Pancreas (tissue), 10 donors: ENCODE measurements around the gene CUL7. TPM values are rescaled to one million over a fixed set of nuclear protein-coding genes. Genes with fewer than 3 reads are reported as not detected.

Source experiments
- ATAC-seq, 4 donors: fragments of 200-7000 bp; cut with Tn5 transposase; one replicate each; pipeline versions ENCODE4 v1.8.0 to v1.9.1; 2020; ENCODE audit warnings: mild to moderate bottlenecking in 4 of 4, moderate library complexity in 4 of 4
- DNase-seq, 6 donors: peaks; one replicate each; pipeline ENCODE4 v3.0.0-alpha.2; 2020
- FAIRE-seq: peaks from 2 replicates; lab custom pipeline; 2012; peaks lifted over from hg19 to GRCh38; lab: Jason Lieb, UNC
- H3K27ac ChIP-seq, 4 donors: fragments of 200-600 bp; sonication (generic); 1 replicate in 3 of 4; 2 replicates in 1 of 4; pipeline versions ENCODE4 v1.5.0 to v1.8.0; 2020
- H3K27me3 ChIP-seq, 4 donors: fragments of 200-600 bp; one replicate each; pipeline ENCODE4 v1.8.0; 2021
- H3K36me3 ChIP-seq, 3 donors: fragments of 200-600 bp; sonication (generic) in 1 of 3; one replicate each; pipeline versions ENCODE4 v1.5.0 to v1.8.0; 2020 to 2021
- H3K4me1 ChIP-seq, 3 donors: fragments of 200-600 bp; one replicate each; pipeline ENCODE4 v1.8.0; 2021
- H3K4me3 ChIP-seq, 4 donors: fragments of 200-600 bp; sonication (generic) in 2 of 4; one replicate each; pipeline versions ENCODE4 v1.5.0 to v1.8.0; 2020 to 2021
- H3K9me3 ChIP-seq, 4 donors: fragments of 200-600 bp; one replicate each; pipeline ENCODE4 v1.8.0; 2021
- CTCF ChIP-seq, 4 donors: fragments of 200-600 bp; sonication (generic) in 3 of 4; IDR thresholded peaks; one replicate each; pipeline versions ENCODE4 v1.5.0 to v1.8.0; 2021; ENCODE audit warnings: antibody characterized with exemption in 4 of 4
- WGBS, 2 donors: extraction: QIAGEN DNeasy Blood & Tissue Kit; methylation state at CpG; one replicate each; pipeline ENCODE4 v1.1.7; 2013; 5-methylcytosine and 5-hydroxymethylcytosine counted together
- intact Hi-C, 3 donors: fragments of 100-400 bp; cut with DNase I; formaldehyde crosslinking; loops; one replicate each; pipeline versions ENCODE4 v1.11.1 to v1.14.2; 2022
- polyA plus RNA-seq, 2 donors: library from polyadenylated mRNA; stranded (reverse); fragments of 200-250 nt; gene quantifications; one replicate each; pipeline ENCODE4 v1.2.3, GENCODE V29; 2013
- total RNA-seq, 6 donors: library from RNA; stranded (reverse); fragmentation: NEBNext Ultra II Directional in 4 of 6; extraction: Animal tissue kit (Norgen Biotek cat#: 25700) in 4 of 6; gene quantifications; one replicate each; pipeline versions ENCODE4 v1.2.1 to v1.2.4, GENCODE V29; 2021 to 2023
- donor health status: healthy with polysubstance abuse.
- donor health status: DM: no; HTN: no; CAD: no; lungs with moderate emphysema.
- donor health status: DM: no; HTN: no; CAD: no.
- donor health status: control.
- donor health status: control.
- donor health status: Bipolar disorder and iron deficiency.
- donor health status: DM: yes; HTN: yes; CAD: no.
- donor health status: DM: no; HTN: no; CAD: no.
- donor health status: DM: no; HTN: no; CAD: no.
- donor health status: DM: yes; HTN: yes; CAD: no.

Gene CUL7
- total and polyA plus RNA-seq, 8 donors, result 8.6 to 21.4 (median 13.9) TPM

GRCh38 chr6:42988486-42989020 is 65.1 kb downstream of the CUL7 start:
- no peak for TF ChIP-seq CTCF (IDR thresholded peaks at IDR 0.05)
- DNase-seq (no peak), FAIRE-seq (no peak), ATAC-seq (no peak)
- H3K27me3 ChIP-seq, result no peaks in the 10 kb centered on the region
- H3K4me3 ChIP-seq, result no peak overlapping the region
- H3K36me3 ChIP-seq, result no peaks in the 10 kb centered on the region
- H3K27ac ChIP-seq, result no peak overlapping the region
- 19 to 25% methylated on average over 1 of the region's 1 CpG for WGBS, 2 donors
- no peaks in the 10 kb centered on the region for H3K9me3 ChIP-seq
- intact Hi-C loops, result no loop called here
- peaks cover 0 to 7% (median 0%) of the 10 kb centered on the region in 3 donors for H3K4me1 ChIP-seq

Other genes with a start within 250 kb of the CUL7 start
- gene RPL7L1, start 174.2 kb downstream of the CUL7 start, total RNA-seq, result 10 to 100 TPM; 23.7 to 43.9 (median 39.2) TPM
- 10 to 100 TPM; 29.5 to 34.4 TPM for gene RPL7L1, start 174.2 kb downstream of the CUL7 start, polyA plus RNA-seq
- under 1 TPM in 1 of 6 donors, not detected in 5; 0.66 TPM for gene PTCRA, start 137.8 kb downstream of the CUL7 start, total RNA-seq
- gene PTCRA, start 137.8 kb downstream of the CUL7 start, polyA plus RNA-seq, result not detected
- gene CNPY3, start 124.4 kb downstream of the CUL7 start, total RNA-seq, result 10 to 100 TPM; 28.3 to 59.7 (median 34.1) TPM
- 10 to 100 TPM; 41.9 to 55.4 TPM for gene CNPY3, start 124.4 kb downstream of the CUL7 start, polyA plus RNA-seq
- gene GNMT, start 93.1 kb downstream of the CUL7 start, total RNA-seq, result 100 to 1,000 TPM in 3 of 6 donors, 10 to 100 TPM in 3; 19.0 to 295 (median 102) TPM
- 100 to 1,000 TPM in 1 of 2 donors, 10 to 100 TPM in 1; 57.9 to 443 TPM for gene GNMT, start 93.1 kb downstream of the CUL7 start, polyA plus RNA-seq
- 10 to 100 TPM; 11.4 to 24.3 (median 16.5) TPM for gene PEX6, start 74.7 kb downstream of the CUL7 start, total RNA-seq
- 10 to 100 TPM; 17.5 to 20.9 TPM for gene PEX6, start 74.7 kb downstream of the CUL7 start, polyA plus RNA-seq
- 10 to 100 TPM in 5 of 6 donors, 1 to 10 TPM in 1; 9.6 to 17.2 (median 11.3) TPM for gene PPP2R5D, start 69.3 kb downstream of the CUL7 start, total RNA-seq
- gene PPP2R5D, start 69.3 kb downstream of the CUL7 start, polyA plus RNA-seq, result 10 to 100 TPM; 16.8 to 18.7 TPM
- gene MEA1, start 39.9 kb downstream of the CUL7 start, total RNA-seq, result 10 to 100 TPM; 16.5 to 26.5 (median 22.6) TPM
- gene MEA1, start 39.9 kb downstream of the CUL7 start, polyA plus RNA-seq, result 10 to 100 TPM; 44.1 to 48.7 TPM
- 10 to 100 TPM; 19.7 to 40.6 (median 28.0) TPM for gene KLHDC3, start 39.6 kb downstream of the CUL7 start, total RNA-seq
- 10 to 100 TPM; 48.5 to 48.8 TPM for gene KLHDC3, start 39.6 kb downstream of the CUL7 start, polyA plus RNA-seq
- 10 to 100 TPM; 13.2 to 27.1 (median 22.3) TPM for gene RRP36, start 32.2 kb downstream of the CUL7 start, total RNA-seq
- 10 to 100 TPM; 21.2 to 32.9 TPM for gene RRP36, start 32.2 kb downstream of the CUL7 start, polyA plus RNA-seq
- 10 to 100 TPM; 19.9 to 31.6 (median 25.7) TPM for gene MRPL2, start 5.6 kb upstream of the CUL7 start, total RNA-seq
- gene MRPL2, start 5.6 kb upstream of the CUL7 start, polyA plus RNA-seq, result 10 to 100 TPM; 55.2 to 65.8 TPM
- 10 to 100 TPM; 11.3 to 24.2 (median 15.4) TPM for gene KLC4, start 5.8 kb upstream of the CUL7 start, total RNA-seq
- 10 to 100 TPM; 33.0 to 46.1 TPM for gene KLC4, start 5.8 kb upstream of the CUL7 start, polyA plus RNA-seq
- gene PTK7, start 22.5 kb upstream of the CUL7 start, total RNA-seq, result 10 to 100 TPM in 5 of 6 donors, 1 to 10 TPM in 1; 9.8 to 44.2 (median 15.8) TPM
- gene PTK7, start 22.5 kb upstream of the CUL7 start, polyA plus RNA-seq, result 10 to 100 TPM; 21.7 to 33.1 TPM
- 10 to 100 TPM in 3 of 6 donors, 1 to 10 TPM in 3; 7.2 to 12.8 (median 9.8) TPM for gene SRF, start 117.4 kb upstream of the CUL7 start, total RNA-seq
- gene SRF, start 117.4 kb upstream of the CUL7 start, polyA plus RNA-seq, result 10 to 100 TPM; 11.0 to 11.9 TPM
- gene CUL9, start 128.3 kb upstream of the CUL7 start, total RNA-seq, result 10 to 100 TPM; 11.3 to 26.7 (median 13.8) TPM
- gene CUL9, start 128.3 kb upstream of the CUL7 start, polyA plus RNA-seq, result 10 to 100 TPM; 86.6 to 99.3 TPM
- 10 to 100 TPM; 19.9 to 45.1 (median 38.4) TPM for gene DNPH1, start 175.6 kb upstream of the CUL7 start, total RNA-seq
- gene DNPH1, start 175.6 kb upstream of the CUL7 start, polyA plus RNA-seq, result 10 to 100 TPM; 56.0 to 73.3 TPM
- under 1 TPM; 0.08 to 0.19 (median 0.14) TPM for gene TTBK1, start 189.6 kb upstream of the CUL7 start, total RNA-seq
- gene TTBK1, start 189.6 kb upstream of the CUL7 start, polyA plus RNA-seq, result under 1 TPM; 0.45 to 0.57 TPM
- gene SLC22A7, start 244.4 kb upstream of the CUL7 start, total RNA-seq, result under 1 TPM in 1 of 6 donors, not detected in 5; 0.16 TPM
- gene SLC22A7, start 244.4 kb upstream of the CUL7 start, polyA plus RNA-seq, result not detected